DMS 273 treated with DMSO at 0.1 percent for 48 hours (cell line): Measurements from ENCODE around the gene ZNF804B.

Source experiments
- DNase-seq: peaks from one replicate; lab custom pipeline; 2025; lab: John Stamatoyannopoulos, UW

Gene ZNF804B

DNA sequence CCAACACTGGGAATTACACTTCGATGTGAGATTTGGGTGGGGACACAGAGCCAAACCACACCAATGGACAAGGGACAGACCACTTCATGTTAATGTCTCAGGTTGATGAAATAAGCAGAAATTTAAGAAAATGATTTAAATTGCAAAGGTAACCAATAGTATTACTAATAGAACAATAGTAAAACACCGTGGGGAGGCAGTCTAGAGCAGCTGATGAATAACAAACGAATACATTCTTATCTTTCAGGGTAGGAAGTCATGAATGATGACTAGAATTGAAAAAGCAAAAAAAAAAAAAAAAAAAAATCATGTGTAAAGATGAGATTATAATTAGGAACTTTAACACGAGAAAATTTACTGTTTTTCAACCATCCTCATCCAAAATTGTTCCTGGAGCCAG, 207.9 kb downstream of the ZNF804B start:
- DNase-seq, result no peak

DNA sequence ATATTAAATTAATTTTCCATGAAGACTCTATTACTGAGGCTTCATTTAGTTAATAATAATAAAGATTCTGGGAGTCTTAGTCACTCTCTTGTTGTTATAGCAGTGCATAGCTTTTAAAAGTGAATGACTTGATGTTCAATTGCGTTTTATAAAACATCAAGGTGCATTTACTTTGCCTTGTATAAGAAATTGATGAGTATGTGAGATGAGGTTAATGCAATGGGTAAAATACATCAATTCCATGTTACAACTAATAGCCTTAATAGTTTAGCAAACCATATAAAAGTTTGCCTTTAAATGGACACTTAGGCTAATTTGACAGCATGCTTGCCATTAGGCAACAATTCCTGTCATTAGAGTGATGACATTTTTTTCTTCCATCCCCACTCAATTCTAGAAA, 209.7 kb downstream of the ZNF804B start:
- DNase-seq, result no peak

DNA sequence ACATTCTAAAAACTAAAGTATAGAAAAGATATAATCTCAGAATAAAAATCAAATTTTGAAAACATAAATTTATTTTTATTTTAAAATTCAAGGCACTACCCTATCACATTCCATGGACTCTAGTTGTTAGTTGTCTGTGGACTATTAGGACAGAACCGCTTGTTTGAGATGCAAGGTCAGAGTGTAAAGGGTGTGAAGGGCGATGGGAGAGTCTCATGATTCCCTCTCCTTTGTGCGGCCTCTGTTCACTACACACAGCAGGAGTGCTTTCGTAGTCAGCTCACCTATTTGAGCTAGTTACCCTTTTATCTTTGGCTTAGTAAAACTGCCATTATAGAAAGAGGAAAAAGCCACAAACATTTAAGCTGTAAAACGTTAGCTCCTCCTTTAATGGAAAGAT, 225.8 kb downstream of the ZNF804B start:
- no peak for DNase-seq

DNA sequence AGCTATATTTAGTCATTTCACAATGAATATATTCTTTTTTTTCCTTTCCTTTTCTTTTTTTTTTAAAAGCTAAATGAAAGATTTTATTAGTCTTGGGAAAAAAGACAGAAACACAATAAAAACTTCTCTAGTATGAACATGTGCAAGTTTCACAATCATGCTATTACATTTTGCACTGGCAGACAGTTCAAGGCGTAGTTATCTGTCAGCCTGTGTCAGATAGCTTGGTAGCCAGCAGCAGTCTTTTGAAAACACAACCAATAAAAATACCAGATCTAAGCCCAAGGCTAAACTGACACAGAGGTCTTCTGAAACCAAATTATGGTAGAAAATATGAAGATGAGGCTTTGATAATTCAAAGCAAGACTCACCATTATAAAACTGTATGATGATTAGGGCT, 241.8 kb downstream of the ZNF804B start:
- no peak for DNase-seq

DNA sequence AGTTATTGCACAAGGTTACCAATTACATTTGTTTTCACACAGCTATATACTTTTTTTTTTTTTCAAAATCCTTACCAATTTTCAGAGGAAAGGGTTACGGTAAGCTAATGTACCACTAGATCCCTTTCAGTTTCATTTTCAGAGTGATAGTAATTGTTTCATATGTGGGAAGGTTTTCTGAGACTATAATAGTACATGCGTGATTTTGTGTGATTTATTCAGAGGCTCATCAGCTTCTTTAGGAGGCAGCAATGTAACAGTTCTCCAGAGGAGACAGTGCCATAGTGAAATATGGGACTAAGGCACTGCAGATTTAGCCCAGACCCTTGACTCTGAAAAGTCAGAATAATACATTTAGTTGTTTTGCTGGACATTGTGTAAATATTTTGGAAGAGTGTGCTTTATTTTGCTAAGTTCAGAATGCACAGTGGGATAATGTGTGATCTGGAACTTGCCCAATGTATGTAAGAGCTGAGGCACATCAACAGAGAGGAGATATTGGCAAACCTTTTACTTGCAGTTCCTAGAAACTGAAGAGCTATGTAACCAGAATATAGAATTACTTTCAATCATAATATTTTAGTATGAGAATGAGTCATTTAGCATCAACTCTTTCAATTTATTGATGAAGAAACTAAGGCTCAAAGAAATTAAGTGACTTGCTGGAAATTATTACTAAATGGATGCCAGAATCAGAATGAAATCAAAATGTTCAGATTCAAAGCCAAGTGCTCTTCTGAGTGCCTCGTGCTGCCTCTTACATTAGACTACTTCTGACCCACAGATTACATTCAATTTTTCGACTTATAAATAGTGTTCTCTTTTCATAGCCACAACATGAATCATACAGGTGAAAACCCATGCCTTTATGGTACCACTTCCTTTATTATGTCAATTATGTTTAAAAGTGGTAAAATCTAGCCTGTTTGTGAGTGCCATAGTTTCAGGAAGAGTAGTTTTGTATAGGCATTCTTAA, 243.8 kb downstream of the ZNF804B start:
- no peak for DNase-seq

DNA sequence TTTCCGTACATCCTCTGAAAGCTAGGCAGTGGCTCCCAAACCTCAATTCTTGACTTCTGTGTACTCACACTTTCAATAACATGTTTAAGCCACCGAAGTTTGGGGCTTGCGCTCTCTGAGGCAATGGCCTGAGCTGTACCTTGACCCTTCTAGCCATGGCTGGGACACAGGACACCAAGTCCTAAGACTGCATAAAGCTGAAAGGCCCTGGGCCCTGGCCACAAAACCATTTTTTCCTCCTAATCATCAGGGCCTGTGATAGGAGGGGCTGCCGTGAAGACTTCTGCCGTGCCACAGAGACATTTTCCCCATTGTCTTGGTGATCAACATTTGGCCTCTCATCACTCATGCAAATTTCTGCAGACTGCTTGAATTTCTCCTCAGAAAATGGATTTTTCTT, 252.5 kb downstream of the ZNF804B start:
- DNase-seq, result no peak

DNA sequence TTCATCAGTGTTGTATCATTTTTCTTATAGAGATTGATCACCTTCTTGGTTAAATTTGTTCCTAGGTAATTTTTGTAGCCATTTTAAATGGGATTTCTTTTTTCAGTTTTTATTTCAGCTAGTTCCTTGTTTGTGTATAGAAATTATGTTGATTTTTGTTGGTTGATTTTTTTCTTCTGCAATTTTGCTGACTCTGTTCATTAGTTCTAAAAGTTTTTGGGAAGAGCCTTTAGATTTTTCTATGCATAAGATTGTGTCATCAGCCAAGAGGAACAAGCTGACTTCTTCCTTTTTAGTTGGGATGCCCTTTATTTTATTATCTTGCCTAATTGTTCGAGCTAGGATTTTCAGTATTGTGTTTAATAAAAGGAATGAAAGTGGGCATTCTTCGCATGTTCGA, 258.2 kb downstream of the ZNF804B start:
- no peak for DNase-seq

DNA sequence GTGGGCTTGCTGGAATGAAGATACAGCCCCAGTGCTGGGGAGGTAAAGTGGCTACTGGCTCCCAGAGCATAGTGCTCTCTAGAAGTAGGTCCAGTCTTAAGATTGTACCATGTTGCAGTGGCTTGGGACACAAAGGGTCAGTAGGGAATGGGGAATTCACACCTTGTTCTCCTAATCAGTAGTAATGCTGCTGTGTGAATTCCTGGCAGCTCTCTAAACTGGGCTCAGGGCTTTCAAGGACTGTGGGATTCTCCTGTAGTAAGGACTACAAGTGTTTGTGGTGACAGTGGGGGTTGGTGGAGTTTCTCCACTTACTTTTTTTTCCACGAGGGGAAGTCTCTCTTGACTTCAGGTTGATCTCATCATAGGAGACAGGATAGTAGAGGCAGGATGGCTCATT, 262.2 kb downstream of the ZNF804B start:
- DNase-seq, result no peak

DNA sequence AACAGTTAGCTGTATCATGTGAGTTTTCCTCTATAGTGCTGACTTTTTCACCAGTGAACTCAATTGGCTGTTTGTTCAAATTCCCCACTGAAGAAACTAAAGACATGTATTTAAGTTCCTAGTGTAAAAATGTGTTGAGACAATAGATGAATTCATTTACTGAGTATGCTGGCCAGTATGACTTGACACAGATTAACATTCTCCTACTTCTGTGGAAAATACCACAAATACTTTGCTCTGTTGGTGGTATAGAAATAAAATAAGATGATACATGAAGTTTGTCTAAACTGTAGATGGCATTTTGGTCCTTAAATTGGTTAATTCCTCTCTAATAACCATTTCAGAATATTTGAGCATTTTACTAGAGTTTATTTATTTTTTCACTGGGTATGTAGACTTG, 263.7 kb downstream of the ZNF804B start:
- DNase-seq, result no peak

DNA sequence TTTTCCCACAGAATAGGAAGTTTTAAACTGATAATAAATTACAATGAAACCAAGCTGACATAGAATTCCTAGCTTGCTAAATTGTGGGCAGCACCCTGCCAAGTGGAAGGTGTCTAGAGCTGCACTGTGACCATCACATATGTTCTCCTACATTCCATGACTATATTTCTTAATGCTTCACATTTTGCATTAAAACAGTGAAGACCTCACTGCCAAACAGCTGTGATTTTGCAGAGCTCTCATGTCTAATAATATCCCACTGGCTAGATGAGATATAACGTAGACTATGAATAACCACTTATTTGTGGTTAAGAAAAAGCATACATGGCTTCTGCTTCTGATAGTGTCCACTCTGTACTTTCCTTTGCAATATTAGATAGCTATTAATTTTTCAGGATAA, 264.4 kb downstream of the ZNF804B start:
- DNase-seq, result no peak

DNA sequence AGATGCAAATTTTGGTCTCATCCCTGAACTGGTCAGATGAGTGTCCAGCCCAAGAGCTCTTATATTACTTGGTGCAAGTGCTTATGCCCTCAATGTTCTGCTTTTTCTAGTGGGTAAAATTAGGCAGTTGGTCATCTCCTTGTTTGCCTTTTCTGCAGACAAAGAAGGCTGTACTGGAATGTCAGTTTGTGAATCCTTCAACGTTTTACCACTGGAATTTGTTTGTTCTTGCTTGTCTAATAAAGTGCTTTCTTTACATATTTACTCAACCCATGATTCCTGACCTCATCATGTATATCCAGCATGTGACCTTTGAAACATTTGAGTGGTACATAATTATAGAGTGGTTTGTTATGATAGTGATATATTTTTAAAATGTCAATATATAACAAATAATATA, 268.3 kb downstream of the ZNF804B start:
- no peak for DNase-seq

DNA sequence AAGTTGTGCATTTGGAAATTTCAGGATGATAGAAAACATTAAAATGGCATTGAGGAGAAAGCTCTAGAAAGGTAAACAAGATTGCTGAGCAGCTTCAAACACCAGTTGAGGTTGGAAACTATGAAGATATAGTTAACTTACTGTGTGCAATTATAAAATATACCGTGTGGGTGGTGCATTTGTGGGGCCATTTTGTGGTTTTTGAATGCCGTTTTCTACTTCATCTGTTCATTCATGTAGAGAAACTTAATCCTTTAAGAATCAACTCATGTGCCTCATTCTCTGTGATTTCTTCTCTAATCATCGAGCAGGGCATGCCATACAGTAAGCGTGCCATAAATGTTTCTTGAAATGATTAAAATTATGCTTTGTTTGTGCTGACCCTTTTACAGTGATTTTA, 268.8 kb downstream of the ZNF804B start:
- DNase-seq, result no peak

DNA sequence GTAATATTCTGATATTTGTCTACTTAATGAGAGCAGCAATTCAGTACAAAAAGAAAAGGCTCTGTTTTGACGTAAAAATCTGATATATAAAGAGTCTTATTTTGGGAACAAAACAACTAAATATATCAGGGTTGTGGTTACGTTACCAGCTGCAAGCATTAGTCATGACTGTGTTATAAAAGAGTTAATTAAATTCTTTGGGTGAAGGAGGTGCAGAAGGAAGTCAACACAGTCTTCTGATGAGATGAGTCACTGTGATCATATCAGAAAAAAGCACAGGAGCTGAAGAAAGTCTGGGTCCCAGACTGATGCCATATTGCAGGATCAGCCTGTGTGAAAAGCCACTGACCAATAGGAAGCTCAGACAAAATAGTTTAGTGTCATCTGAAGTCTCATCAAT, 270.4 kb downstream of the ZNF804B start:
- no peak for DNase-seq

DNA sequence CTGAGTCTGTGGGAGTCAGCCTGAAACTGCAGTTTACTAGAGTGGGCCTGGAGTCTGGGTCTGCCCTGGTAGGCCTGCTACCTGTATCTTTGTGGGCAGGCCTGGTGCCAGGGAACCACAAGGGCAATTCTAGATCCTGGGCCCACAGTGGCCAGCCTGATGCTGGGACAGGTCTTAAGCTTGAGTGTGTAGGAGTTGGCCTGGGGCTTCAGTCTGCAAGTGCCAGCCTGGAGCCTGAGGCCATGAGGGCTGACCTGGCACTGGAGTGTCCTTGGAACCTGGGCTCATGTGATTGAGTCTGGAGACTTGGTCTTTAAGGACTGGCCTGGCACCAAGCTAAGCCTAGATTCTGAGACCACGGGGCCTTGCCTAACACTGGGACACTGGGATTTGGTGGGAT, 281.7 kb downstream of the ZNF804B start:
- no peak for DNase-seq

DNA sequence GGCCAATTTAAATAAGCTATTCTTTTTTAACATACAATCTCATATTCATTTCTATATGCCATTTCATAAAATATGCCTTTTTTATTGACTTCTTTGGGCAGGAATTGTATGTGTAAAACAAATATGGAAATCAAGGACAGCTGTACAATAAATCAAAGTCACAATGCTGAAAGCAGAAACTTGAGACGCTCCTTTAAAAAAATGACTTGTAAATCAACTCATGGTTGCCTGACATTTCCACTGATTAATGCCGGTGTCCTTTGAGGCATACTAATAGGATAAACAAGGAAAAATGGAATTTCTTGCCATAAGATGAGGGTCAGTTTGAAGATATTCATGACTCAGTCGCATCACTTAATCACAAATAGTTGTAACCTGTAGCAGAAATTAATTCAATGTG, 283.4 kb downstream of the ZNF804B start:
- DNase-seq, result no peak

DNA sequence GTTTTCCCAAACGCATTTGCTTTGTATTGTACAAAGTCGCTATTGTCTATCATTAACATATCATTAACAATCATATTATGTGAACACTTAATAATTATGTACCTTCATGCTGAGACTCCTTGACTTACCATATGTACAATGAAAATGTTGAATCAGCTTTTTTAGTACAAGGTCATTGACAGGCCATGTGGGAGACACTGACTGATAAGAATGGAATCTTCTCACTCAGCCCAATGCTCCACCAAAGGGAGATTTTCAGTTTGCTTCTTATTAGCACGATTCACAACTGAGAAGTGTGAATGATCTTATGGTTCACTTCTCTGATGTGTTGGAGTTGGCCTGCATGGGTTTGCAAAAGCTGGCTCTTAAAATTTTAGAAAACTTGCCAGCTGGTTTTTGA, 289.5 kb downstream of the ZNF804B start:
- DNase-seq, result no peak

DNA sequence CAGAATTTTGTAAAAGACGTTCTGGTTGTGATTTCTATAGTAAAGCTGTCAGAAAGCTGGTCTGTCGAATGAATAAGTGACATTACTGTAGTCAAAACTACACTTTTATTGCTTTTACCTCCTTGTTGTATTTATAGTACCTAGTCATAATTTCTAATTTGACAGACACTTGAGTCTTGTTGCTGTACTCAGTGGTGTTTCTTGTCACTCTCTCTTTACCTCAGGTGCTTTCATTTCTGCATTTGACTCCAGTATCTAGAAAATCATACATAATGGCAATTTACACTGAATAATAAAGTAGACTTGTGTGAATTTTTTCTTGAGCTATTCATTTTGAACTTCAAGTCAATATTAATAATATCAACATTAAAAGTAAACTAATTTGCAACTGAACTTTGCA, 293.6 kb downstream of the ZNF804B start:
- no peak for DNase-seq

DNA sequence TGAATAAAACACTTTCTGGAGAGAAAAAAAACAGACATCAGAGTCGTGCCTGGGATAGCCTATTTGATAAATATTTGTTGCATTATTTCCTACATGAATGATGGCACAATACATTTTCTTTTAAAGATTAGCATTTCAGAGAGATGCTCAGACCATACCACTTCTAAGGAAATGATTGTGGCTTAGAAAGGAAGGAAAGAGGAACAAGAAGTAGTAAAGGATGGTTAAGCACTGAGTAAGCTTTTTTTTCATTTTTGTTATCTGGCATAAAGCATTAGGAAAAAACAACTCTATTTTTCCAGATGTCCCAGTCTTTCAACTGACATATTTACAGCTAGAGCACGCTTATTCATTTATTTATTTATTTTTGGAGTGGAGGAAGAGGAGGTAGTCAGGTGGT, 294.9 kb downstream of the ZNF804B start:
- no peak for DNase-seq

DNA sequence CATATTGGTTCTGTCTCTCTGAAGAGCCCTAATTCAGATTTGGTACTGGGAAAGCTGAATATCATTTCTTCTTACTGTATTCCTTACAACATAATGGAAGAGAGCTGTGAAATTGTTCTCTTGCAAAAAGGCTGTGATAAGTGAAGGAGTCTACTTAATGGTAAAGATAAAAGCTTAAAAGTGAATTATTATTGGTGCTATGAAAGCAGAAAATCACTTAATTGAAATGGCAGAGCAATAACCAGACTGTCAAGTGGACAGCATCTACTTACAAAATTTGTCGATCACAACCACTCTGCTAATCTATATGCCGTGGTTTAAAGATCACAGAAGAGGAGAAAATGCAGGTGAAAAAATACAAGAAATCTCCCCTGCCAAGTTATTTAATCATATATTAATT, 300.7 kb downstream of the ZNF804B start:
- no peak for DNase-seq

DNA sequence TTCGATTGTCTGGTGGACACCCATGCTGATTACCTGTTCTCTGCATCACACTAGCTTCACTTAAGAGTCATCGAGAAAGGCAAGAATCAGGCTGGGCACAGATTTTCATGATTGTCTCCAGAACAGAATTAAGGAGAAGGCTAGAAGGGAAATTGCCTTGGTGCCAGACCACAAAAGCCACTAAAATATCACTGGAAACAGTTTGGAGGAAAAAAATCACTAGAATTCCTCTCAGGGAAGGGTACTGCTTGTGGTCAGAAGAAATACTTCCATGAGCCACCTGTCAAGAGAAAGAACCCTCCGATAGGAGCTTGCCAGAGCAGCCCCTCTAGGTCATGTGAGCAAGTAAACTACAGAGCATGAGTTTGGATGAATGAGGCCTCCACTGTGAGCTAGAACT, 305.3 kb downstream of the ZNF804B start:
- no peak for DNase-seq

DNA sequence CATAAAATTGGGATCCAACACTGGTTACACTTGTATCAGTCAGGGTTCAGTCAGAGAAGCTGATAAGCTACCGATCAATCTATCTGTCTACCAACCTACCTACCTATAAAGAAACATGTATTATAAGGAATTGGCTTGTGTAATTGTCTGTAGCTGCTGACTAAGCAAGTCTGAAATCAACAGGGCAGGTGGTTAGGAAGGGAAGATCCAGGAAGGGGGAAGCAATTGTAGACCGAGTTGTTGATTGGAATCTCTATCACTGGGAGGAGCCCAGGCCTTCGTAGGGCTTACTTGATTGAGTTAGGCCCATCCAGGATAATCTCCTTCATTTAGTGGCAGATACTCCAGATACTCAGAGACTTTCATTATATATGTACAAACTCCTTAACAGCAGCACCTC, 307.5 kb downstream of the ZNF804B start:
- DNase-seq, result no peak

DNA sequence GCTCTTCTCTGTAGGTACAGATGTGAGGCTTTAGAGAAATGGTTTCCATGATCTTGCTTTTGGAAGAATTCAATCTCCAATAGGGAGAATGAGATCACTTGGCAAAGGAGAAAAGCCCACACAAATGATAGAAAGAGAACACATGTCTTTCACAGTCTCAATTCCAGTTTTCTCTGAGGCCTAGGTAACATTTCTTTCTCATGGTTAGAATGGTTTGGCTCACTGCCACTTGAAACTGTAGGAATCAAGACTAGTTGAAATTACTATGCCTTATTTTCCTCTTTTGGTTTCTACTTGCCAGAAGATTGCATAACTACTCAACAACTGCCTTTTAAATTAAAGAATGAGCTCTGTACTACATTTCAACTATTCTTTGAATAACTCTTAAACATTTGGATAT, 312.6 kb downstream of the ZNF804B start:
- no peak for DNase-seq

DNA sequence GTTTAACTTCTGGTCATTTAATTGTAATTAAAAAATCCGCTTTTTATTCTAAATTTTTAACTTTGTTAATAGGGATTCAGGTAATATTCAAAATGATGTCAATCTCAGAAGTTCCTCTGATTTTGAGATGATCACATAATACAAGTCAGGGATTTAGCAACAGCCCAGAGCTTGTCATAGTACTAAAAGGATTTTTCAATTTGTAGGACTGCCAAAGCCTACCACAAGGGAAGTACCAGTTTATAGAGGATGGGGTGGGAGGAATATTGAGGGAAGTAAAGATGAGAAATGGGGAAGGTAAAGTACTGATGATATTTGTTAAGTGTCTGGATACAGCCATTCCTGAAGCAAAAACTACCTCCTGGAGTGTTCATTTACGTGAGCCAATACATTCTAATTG, 314.3 kb downstream of the ZNF804B start:
- DNase-seq, result no peak

DNA sequence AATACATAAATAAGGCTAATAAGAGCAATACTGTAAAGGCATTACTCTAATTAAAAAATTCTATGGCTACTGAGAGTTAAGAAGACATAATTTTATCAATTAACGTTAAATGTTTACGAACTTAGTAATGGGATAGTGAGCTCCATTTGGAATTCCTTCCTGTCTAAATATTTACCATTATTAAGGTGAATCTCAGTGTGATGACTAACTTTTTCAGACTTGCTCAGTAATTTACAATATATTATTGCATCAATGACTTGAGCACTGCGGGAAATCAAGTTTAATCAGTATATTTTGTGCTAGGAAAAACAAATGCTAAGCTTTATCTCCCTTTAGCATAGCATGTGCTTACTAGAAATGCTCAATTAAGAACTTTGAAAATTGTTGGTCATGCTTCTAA, 318.5 kb downstream of the ZNF804B start:
- no peak for DNase-seq
